ENCODE data around the gene POLN.

Gene POLN

GRCh38 chr4:2102045-2102883 lies 139.7 kb downstream of the POLN start:
- TF ChIP-seq CTCF (IDR thresholded peaks at IDR 0.05; ENCODE audit: borderline replicate concordance, control extremely low read depth, extremely low read depth, insufficient read depth, missing control alignments), result no peak
- DNase-seq (ENCODE audit: low spot score), result no peak
- in situ Hi-C loops (cut with MboI; ENCODE audit: low sequenced_read_pairs, unreplicated experiment), result no loop called here

GRCh38 chr4:2101346-2102044 lies 140.4 kb downstream of the POLN start:
- no peak for TF ChIP-seq CTCF (IDR thresholded peaks at IDR 0.05; ENCODE audit: borderline replicate concordance, control extremely low read depth, extremely low read depth, insufficient read depth, missing control alignments)
- in situ Hi-C loops (cut with MboI; ENCODE audit: low sequenced_read_pairs, unreplicated experiment), result no loop called here
- no peak for DNase-seq (ENCODE audit: low spot score)

GRCh38 chr4:2096073-2096609 lies 145.8 kb downstream of the POLN start:
- in situ Hi-C loops (cut with MboI; ENCODE audit: low sequenced_read_pairs, unreplicated experiment), result no loop called here
- no peak for DNase-seq (ENCODE audit: low spot score)
- no peak for TF ChIP-seq CTCF (IDR thresholded peaks at IDR 0.05; ENCODE audit: borderline replicate concordance, control extremely low read depth, extremely low read depth, insufficient read depth, missing control alignments)

- no peak for DNase-seq (ENCODE audit: low spot score)
- no peak for TF ChIP-seq CTCF (IDR thresholded peaks at IDR 0.05; ENCODE audit: borderline replicate concordance, control extremely low read depth, extremely low read depth, insufficient read depth, missing control alignments)
- in situ Hi-C loops (cut with MboI; ENCODE audit: low sequenced_read_pairs, unreplicated experiment), result no loop called here
These were observed 146.5 kb downstream of the POLN start for GRCh38 chr4:2095236-2096072.

- no peak for DNase-seq (ENCODE audit: low spot score)
- in situ Hi-C loops (cut with MboI; ENCODE audit: low sequenced_read_pairs, unreplicated experiment), result no loop called here
- TF ChIP-seq CTCF (IDR thresholded peaks at IDR 0.05; ENCODE audit: borderline replicate concordance, control extremely low read depth, extremely low read depth, insufficient read depth, missing control alignments), result no peak
These were observed 147.4 kb downstream of the POLN start for GRCh38 chr4:2094545-2094944.

GRCh38 chr4:2093265-2093664 lies 148.7 kb downstream of the POLN start:
- in situ Hi-C loops (cut with MboI; ENCODE audit: low sequenced_read_pairs, unreplicated experiment), result no loop called here
- DNase-seq (ENCODE audit: low spot score), result no peak
- no peak for TF ChIP-seq CTCF (IDR thresholded peaks at IDR 0.05; ENCODE audit: borderline replicate concordance, control extremely low read depth, extremely low read depth, insufficient read depth, missing control alignments)

Measured in GM13976 (cell line).